Neural progenitor cell (in vitro differentiated cells): Measurements from ENCODE around the gene HNRNPA0.

ENCODE experiments used
- EZH2phosphoT487 ChIP-seq: fragments of 200-600 bp; sonication (generic); IDR thresholded peaks from 2 replicates; pipeline ENCODE4 v1.6.1; 2017; ENCODE audit warnings: antibody characterized with exemption
- TF ChIP-seq, protein P1 (sequence below): fragments of 200-600 bp; sonication (generic); IDR thresholded peaks from 2 replicates; pipeline ENCODE4 v1.5.1; 2017; ENCODE audit warnings: antibody characterized with exemption, mild to moderate bottlenecking

DNA sequence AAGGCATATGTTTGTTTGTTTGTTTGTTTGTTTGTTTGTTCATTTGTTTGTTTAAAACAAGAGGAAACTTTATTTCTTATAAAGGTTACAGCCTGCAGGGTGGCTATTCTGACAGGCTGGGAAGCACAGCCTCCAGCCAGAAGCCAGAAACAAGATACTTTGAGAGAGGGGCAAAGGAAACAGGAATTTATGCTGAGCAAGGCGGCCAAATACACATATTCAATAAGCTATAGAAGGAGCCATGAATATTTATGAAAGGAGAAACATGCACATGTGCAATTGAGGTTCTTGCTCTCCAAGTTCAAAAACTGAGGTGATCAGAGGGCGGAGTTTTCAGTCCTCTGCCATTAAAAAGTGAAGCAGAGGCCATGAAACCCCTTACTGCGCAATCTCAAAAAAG, 37.8 kb downstream of the HNRNPA0 start:
- TF ChIP-seq, protein P1, sequence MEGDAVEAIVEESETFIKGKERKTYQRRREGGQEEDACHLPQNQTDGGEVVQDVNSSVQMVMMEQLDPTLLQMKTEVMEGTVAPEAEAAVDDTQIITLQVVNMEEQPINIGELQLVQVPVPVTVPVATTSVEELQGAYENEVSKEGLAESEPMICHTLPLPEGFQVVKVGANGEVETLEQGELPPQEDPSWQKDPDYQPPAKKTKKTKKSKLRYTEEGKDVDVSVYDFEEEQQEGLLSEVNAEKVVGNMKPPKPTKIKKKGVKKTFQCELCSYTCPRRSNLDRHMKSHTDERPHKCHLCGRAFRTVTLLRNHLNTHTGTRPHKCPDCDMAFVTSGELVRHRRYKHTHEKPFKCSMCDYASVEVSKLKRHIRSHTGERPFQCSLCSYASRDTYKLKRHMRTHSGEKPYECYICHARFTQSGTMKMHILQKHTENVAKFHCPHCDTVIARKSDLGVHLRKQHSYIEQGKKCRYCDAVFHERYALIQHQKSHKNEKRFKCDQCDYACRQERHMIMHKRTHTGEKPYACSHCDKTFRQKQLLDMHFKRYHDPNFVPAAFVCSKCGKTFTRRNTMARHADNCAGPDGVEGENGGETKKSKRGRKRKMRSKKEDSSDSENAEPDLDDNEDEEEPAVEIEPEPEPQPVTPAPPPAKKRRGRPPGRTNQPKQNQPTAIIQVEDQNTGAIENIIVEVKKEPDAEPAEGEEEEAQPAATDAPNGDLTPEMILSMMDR, result no peak
- no peak for TF ChIP-seq EZH2phosphoT487
